ENCODE results near the gene ZNF385A. TPM values are rescaled to one million over a fixed set of nuclear protein-coding genes. Genes with fewer than 3 reads are reported as not detected.
"Not testable (repeated sequence)": the region's sequence is repeated elsewhere in the genome, so short reads cannot be mapped to it uniquely, and the experiment has no call there.

The ZNF385A gene
- total and polyA plus RNA-seq, 11 donors = 3.6 to 22.7 (median 6.1) TPM

DNA sequence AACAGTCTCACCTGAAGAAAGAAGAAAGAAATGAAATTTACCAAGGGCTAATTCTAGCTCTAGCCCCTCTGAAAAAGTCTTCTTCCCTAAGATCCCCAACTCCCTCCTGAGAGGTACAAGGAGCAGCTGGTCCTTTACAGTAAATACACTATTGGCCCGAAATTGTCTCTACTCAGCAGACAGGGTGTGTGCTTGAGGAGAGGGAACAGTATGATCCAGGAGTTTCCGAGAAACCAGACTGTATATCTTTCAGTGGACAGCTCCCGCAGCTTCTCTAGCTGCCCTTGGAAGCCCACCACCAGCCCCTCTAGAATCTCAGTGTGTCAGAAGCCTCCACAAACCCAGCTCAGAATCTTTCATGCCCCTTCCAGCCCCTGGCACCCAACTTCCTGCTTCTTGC lies 28.3 kb downstream of the ZNF385A start:
- ATAC-seq (no peak), DNase-seq (no peak)
- peaks cover 0 to 12% (median 3%) of the 10 kb centered on the region in 9 donors for H3K36me3 ChIP-seq
- no peak for TF ChIP-seq POLR2A (IDR thresholded peaks at IDR 0.05)
- no peak for TF ChIP-seq CTCF (IDR thresholded peaks at IDR 0.05)
- H3K4me3 ChIP-seq = no peak overlapping the region
- 84 to 90% (median 88%) methylated on average over 3 of the region's 3 CpGs for WGBS, 4 donors
- H3K27ac ChIP-seq = peak overlapping the region in 1 of 12 donors; percentile 52
- no peaks in the 10 kb centered on the region for H3K9me3 ChIP-seq
- intact Hi-C loops (cut with DNase I) = loop anchor here in 5 of 10 donors (5.0 to 10.0 kb wide), 5 partner anchors 64 to 139 kb away; partner anchors contain the start of genes CBX5 (in 2 of the 5) and HNRNPA1 (in 2 of the 5)
- peaks cover 0 to 48% (median 25%) of the 10 kb centered on the region in 12 donors for H3K4me1 ChIP-seq
- no peaks in the 10 kb centered on the region for H3K27me3 ChIP-seq

- intact Hi-C loops (cut with DNase I) = loop anchor here in 5 of 10 donors (5.0 to 10.0 kb wide), 5 partner anchors 63 to 138 kb away; partner anchors contain the start of genes CBX5 (in 2 of the 5) and HNRNPA1 (in 2 of the 5)
- peaks cover 0 to 22% (median 13%) of the 10 kb centered on the region in 9 donors for H3K36me3 ChIP-seq
- no peaks in the 10 kb centered on the region for H3K9me3 ChIP-seq
- H3K4me1 ChIP-seq = peaks cover 0 to 48% (median 24%) of the 10 kb centered on the region in 12 donors
- TF ChIP-seq POLR2A (IDR thresholded peaks at IDR 0.05) = no peak
- TF ChIP-seq CTCF (IDR thresholded peaks at IDR 0.05) = no peak
- peak overlapping the region in 1 of 12 donors; percentile 52 for H3K27ac ChIP-seq
- no peak for ATAC-seq
- no peak overlapping the region for H3K4me3 ChIP-seq
- no peak for DNase-seq
- WGBS, 4 donors = 59 to 70% (median 67%) methylated on average over 6 of the region's 6 CpGs
- H3K27me3 ChIP-seq = no peaks in the 10 kb centered on the region
These were observed 29.3 kb downstream of the ZNF385A start for GRCh38 chr12:54355104-54355815.

- not testable (repeated sequence) for H3K27me3 ChIP-seq, H3K9me3 ChIP-seq, H3K4me3 ChIP-seq, ATAC-seq, DNase-seq
- 70 to 86% (median 82%) methylated on average over 7 of the region's 7 CpGs for WGBS, 4 donors
- Histone ChIP-seq H3K36me3 (peaks cover 0 to 31% (median 23%) of the 10 kb centered on the region in 9 donors), H3K27ac (peak overlapping the region in 1 of 12 donors; percentile 75), H3K4me1 (peaks cover 0 to 41% (median 21%) of the 10 kb centered on the region in 12 donors)
- intact Hi-C loops (cut with DNase I) = loop anchor here in 1 of 10 donors (10.0 kb wide), 1 partner anchor 69 kb away; the partner anchor contains the start of genes CBX5 and HNRNPA1
These were observed 30.3 kb downstream of the ZNF385A start for GRCh38 chr12:54354271-54354670.

GRCh38 chr12:54352891-54353874 lies 31.4 kb downstream of the ZNF385A start:
- H3K27me3 ChIP-seq = no peaks in the 10 kb centered on the region
- no peak for TF ChIP-seq CTCF (IDR thresholded peaks at IDR 0.05)
- no peak for TF ChIP-seq POLR2A (IDR thresholded peaks at IDR 0.05)
- H3K4me3 ChIP-seq = peak overlapping the region in 3 of 12 donors; percentile 41 to 54 (median 49)
- H3K27ac ChIP-seq = peak overlapping the region in 11 of 12 donors; percentile 20 to 87 (median 74)
- peaks cover 0 to 35% (median 17%) of the 10 kb centered on the region in 12 donors for H3K4me1 ChIP-seq
- DNase-seq = peak in 1 of 5 donors; percentile 51
- peak; percentile 31 to 54 (median 44) for ATAC-seq
- intact Hi-C loops (cut with DNase I) = loop anchor here in 1 of 10 donors (10.0 kb wide), 1 partner anchor 68 kb away; the partner anchor contains the start of genes CBX5 and HNRNPA1
- H3K36me3 ChIP-seq = peaks cover 0 to 42% (median 34%) of the 10 kb centered on the region in 9 donors
- WGBS, 4 donors = 29 to 33% (median 32%) methylated on average over 1 of the region's 1 CpG
- H3K9me3 ChIP-seq = no peaks in the 10 kb centered on the region

Measured in heart left ventricle (tissue), 16 donors.